Measurements from ENCODE around the gene CD27. TPM values are rescaled to one million over a fixed set of nuclear protein-coding genes. Genes with fewer than 3 reads are reported as not detected.

CD27 gene
- total RNA-seq, 4 donors from 2014 or later = 0.44 to 1.7 TPM; not detected in 2

DNA sequence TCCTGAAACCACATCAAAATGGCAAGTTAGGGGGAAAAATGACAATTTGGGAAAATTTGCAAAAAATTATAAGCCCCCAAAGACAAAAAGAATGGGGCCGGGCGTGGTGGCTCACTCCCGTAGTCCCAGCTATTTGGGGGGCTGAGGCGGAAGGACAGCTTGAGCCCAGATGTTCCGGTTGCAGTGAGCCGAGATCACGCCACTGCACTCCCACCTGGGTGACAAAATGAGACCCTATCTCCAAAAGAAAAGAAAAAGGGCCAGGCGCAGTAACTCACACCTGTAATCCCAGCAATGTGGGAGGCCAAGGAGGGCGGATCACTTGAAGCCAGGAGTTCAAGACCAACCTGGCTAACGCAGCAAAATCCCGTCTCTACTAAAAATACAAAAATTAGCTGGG lies 27.7 kb downstream of the CD27 start:
- no peak for TF ChIP-seq CTCF (IDR thresholded peaks at IDR 0.05; ENCODE audit: low read depth)

GRCh38 chr12:6476489-6476888 lies 31.7 kb downstream of the CD27 start:
- no peak for TF ChIP-seq CTCF (IDR thresholded peaks at IDR 0.05; ENCODE audit: low read depth)

GRCh38 chr12:6478416-6478815 lies 33.7 kb downstream of the CD27 start:
- no peak for TF ChIP-seq CTCF (IDR thresholded peaks at IDR 0.05; ENCODE audit: low read depth)

DNA sequence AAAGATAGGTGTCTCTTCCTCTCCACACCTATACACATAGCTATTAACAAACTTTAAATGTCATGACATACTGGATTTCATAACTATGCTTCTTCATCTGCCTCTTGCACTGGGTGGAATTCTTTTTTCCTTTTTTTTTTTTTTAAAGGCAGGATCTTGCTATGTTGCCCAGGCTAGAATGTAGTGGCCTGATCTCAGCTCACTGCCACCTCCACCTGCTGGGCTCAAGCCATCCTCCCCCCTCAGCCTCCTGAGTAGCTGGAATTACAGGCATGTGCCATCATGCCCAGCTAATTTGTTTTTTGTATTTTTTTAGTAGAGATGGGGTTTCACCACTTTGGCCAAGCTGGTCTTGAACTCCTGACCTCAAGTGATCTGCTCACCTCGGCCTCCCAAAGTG lies 43.5 kb downstream of the CD27 start:
- TF ChIP-seq CTCF (IDR thresholded peaks at IDR 0.05; ENCODE audit: low read depth) = no peak

DNA sequence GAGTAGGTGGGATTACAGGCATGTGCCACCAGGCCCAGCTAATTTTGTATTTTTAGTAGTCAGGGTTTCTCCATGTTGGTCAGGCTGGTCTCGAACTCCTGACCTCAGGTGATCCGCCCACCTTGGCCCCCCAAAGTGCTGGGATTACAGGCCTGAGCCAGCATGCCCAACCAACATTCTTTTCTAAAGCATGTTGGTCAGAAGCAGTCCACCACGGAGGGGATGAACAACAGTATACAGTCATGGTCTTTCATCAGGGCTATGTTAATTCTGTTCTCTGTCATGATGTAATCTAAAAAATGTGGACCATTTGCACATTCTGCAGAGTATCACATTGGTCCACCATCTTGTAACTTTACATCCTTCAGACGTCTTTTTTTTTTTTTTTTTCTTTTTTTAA lies 44.7 kb downstream of the CD27 start:
- TF ChIP-seq CTCF (IDR thresholded peaks at IDR 0.05; ENCODE audit: low read depth) = no peak

- TF ChIP-seq CTCF (IDR thresholded peaks at IDR 0.05; ENCODE audit: low read depth) = no peak
These were observed 48.2 kb downstream of the CD27 start, which contains the start of gene MRPL51 for GRCh38 chr12:6492838-6493496. Gene MRPL51, minus strand, starts transcription at chr12:6493262. Its CDS starts 126 bp downstream, at chr12:6493136.

DNA sequence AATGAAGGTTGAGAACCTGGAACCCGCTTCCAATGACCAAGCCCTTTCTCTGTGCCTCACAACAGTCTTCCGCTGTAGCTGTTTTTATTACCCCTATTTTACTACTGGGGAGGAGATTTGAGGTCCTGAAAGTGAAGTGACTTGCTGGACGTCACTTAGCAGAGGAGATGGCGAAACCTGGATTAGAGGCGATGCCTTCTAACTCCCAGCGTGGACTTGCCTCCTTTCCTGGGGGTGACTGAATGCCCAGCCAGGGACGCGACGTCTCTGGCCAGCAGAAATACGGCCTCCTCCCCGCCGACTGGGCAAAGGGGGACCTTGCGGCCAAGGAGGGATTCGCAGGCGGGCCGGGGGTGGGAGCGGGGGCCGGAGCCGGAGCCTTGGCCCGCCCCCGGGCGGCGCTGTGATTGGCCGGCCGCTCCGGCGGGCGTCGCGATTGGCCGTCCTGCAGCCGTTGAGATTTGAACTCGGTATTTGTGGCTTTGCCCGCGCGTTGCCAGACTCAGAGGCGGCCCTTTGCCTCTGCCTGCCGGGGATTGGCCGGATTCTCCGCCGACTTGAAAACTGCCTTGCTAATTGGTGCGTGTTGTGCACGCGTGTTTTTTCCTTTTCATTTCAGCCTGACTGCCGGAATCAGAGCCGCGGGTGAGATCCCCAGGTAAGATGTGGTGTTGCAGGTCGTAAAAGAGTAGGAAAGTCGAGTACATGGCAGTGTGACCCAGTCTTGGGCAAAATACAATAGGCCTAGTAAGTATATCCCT lies 48.9 kb downstream of the CD27 start, which contains the start of gene NCAPD2:
TSS of gene NCAPD2 (plus strand) at position 606 of the 761 bp plus-strand sequence. CDS start 997 bp downstream, outside the sequence.
- TF ChIP-seq CTCF (IDR thresholded peaks at IDR 0.05; ENCODE audit: low read depth) = no peak

All from subcutaneous adipose tissue (tissue), 4 donors.